H9 (cell line): Measurements from ENCODE around the gene PTK6. TPM values are rescaled to one million over a fixed set of nuclear protein-coding genes. Genes with fewer than 3 reads are reported as not detected.

Experiments
- DNase-seq: peaks from one replicate; pipeline ENCODE4 v3.0.0-alpha.2; 2017
- H2AFZ ChIP-seq: one replicate; pipeline ENCODE4 v1.6.1; 2013; ENCODE audit warnings: mild to moderate bottlenecking, low read length, control low read depth, moderate library complexity
- H2AK5ac ChIP-seq: 2 replicates; pipeline ENCODE4 v1.6.1; 2013; ENCODE audit warnings: low read length, control low read depth, mixed read lengths; ENCODE audit not compliant: insufficient read length
- H2BK120ac ChIP-seq: one replicate; pipeline ENCODE4 v1.6.1; 2013; ENCODE audit warnings: low read depth, mild to moderate bottlenecking, low read length, control low read depth, inconsistent platforms; ENCODE audit not compliant: poor library complexity, severe bottlenecking
- H2BK12ac ChIP-seq: 2 replicates; pipeline ENCODE4 v1.6.1; 2013; ENCODE audit warnings: low read length, control low read depth, mixed read lengths, low read depth; ENCODE audit not compliant: insufficient read length
- H2BK15ac ChIP-seq: 2 replicates; pipeline ENCODE4 v1.6.1; 2013; ENCODE audit warnings: low read depth, low read length, control low read depth
- H2BK20ac ChIP-seq: one replicate; pipeline ENCODE4 v1.6.1; 2013; ENCODE audit warnings: low read depth, mild to moderate bottlenecking, low read length, control low read depth, inconsistent platforms; ENCODE audit not compliant: poor library complexity, severe bottlenecking
- H2BK5ac ChIP-seq: 2 replicates; pipeline ENCODE4 v1.6.1; 2013; ENCODE audit warnings: low read length, control low read depth, mixed read lengths; ENCODE audit not compliant: insufficient read length
- H3K14ac ChIP-seq: 2 replicates; pipeline ENCODE4 v1.6.1; 2013; ENCODE audit warnings: low read length, control low read depth; ENCODE audit not compliant: insufficient read depth
- H3K18ac ChIP-seq: 2 replicates; pipeline ENCODE4 v1.6.1; 2013; ENCODE audit warnings: low read depth, mild to moderate bottlenecking, mixed read lengths, low read length, control low read depth; ENCODE audit not compliant: insufficient read length
- H3K23ac ChIP-seq: 2 replicates; pipeline ENCODE4 v1.6.1; 2013; ENCODE audit warnings: low read length, control low read depth, mixed read lengths, low read depth; ENCODE audit not compliant: insufficient read length
- H3K23me2 ChIP-seq: 2 replicates; pipeline ENCODE4 v1.6.1; 2013; ENCODE audit warnings: low read depth, mild to moderate bottlenecking, mixed read lengths, low read length, control low read depth; ENCODE audit not compliant: insufficient read length, poor library complexity, severe bottlenecking
- H3K27ac ChIP-seq: 2 replicates; pipeline ENCODE4 v1.5.1; 2013; ENCODE audit warnings: low read length, control low read depth, mixed read lengths, low read depth; ENCODE audit not compliant: insufficient read length
- H3K27me3 ChIP-seq: 2 replicates; pipeline ENCODE4 v1.6.1; 2013; ENCODE audit warnings: low read length, control low read depth, inconsistent platforms; ENCODE audit not compliant: insufficient read depth
- H3K4ac ChIP-seq: 2 replicates; pipeline ENCODE4 v1.6.1; 2013; ENCODE audit warnings: low read depth, mild to moderate bottlenecking, control low read depth, inconsistent platforms, low read length, moderate library complexity
- H3K4me1 ChIP-seq: 2 replicates; pipeline ENCODE4 v1.6.1; 2013; ENCODE audit warnings: low read length, control low read depth, inconsistent platforms; ENCODE audit not compliant: insufficient read depth
- H3K4me2 ChIP-seq: 2 replicates; pipeline ENCODE4 v1.6.1; 2013; ENCODE audit warnings: low read length, control low read depth, mixed read lengths; ENCODE audit not compliant: insufficient read length, insufficient read depth
- H3K56ac ChIP-seq: 2 replicates; pipeline ENCODE4 v1.6.1; 2013; ENCODE audit warnings: low read depth, mild to moderate bottlenecking, mixed read lengths, low read length, control low read depth; ENCODE audit not compliant: insufficient read length
- H3K79me1 ChIP-seq: 2 replicates; pipeline ENCODE4 v1.6.1; 2013; ENCODE audit warnings: low read depth, mild to moderate bottlenecking, moderate library complexity, low read length, control low read depth, inconsistent platforms; ENCODE audit not compliant: insufficient read depth, poor library complexity, severe bottlenecking
- H3K79me2 ChIP-seq: 2 replicates; pipeline ENCODE4 v1.6.1; 2013; ENCODE audit warnings: low read length, control low read depth, inconsistent platforms; ENCODE audit not compliant: insufficient read depth
- H3K9ac ChIP-seq: 2 replicates; pipeline ENCODE4 v1.6.1; 2013; ENCODE audit warnings: low read length, control low read depth, mixed read lengths; ENCODE audit not compliant: insufficient read length; ENCODE audit errors: extremely low read depth
- H3K9me3 ChIP-seq: one replicate; pipeline ENCODE4 v1.6.1; 2013; ENCODE audit warnings: low read depth, low read length, inconsistent platforms; ENCODE audit not compliant: control insufficient read depth
- H3T11ph ChIP-seq: one replicate; pipeline ENCODE4 v1.6.1; 2013; ENCODE audit warnings: mild to moderate bottlenecking, low read length, control low read depth, inconsistent platforms
- H4K20me1 ChIP-seq: one replicate; pipeline ENCODE4 v1.6.1; 2013; ENCODE audit not compliant: control insufficient read depth, insufficient read length, insufficient read depth
- H4K5ac ChIP-seq: 2 replicates; pipeline ENCODE4 v1.6.1; 2013; ENCODE audit warnings: low read depth, mild to moderate bottlenecking, mixed read lengths, low read length, control low read depth; ENCODE audit not compliant: insufficient read length
- H4K8ac ChIP-seq: replicated peaks from 2 replicates; pipeline ENCODE4 v1.6.1; 2013; ENCODE audit warnings: low read length, control low read depth, mixed read lengths, low read depth; ENCODE audit not compliant: insufficient read length
- H4K91ac ChIP-seq: 2 replicates; pipeline ENCODE4 v1.6.1; 2013; ENCODE audit warnings: low read depth, mild to moderate bottlenecking, moderate library complexity, mixed read lengths, low read length, control low read depth; ENCODE audit not compliant: insufficient read length
- H3K27ac Mint-ChIP-seq, 3 experiments: 2 replicates in 2 of 3; 3 replicates in 1 of 3; pipeline ENCODE4 v1.8.0; 2020 to 2021; ENCODE audit warnings: mixed read lengths in 3 of 3, mild to moderate bottlenecking in 1 of 3, moderate library complexity in 1 of 3
- H3K27me3 Mint-ChIP-seq: 2 replicates; pipeline ENCODE4 v1.8.0; 2021; ENCODE audit warnings: low read depth, mild to moderate bottlenecking, moderate library complexity, mixed read lengths
- H3K36me3 Mint-ChIP-seq, 3 experiments: 2 replicates in 2 of 3; 3 replicates in 1 of 3; pipeline ENCODE4 v1.8.0; 2020 to 2021; ENCODE audit warnings: low read depth in 3 of 3, mixed read lengths in 3 of 3; ENCODE audit not compliant: insufficient read depth in 1 of 3
- H3K4me1 Mint-ChIP-seq, 2 experiments: 2 replicates each; pipeline ENCODE4 v1.8.0; 2020; ENCODE audit warnings: mixed read lengths in 2 of 2
- H3K4me3 Mint-ChIP-seq, 2 experiments: 2 replicates in 1 of 2; 3 replicates in 1 of 2; pipeline ENCODE4 v1.8.0; 2020 to 2021; ENCODE audit warnings: mild to moderate bottlenecking in 2 of 2, mixed read lengths in 2 of 2, moderate library complexity in 1 of 2
- H3K9me3 Mint-ChIP-seq, 2 experiments: 2 replicates in 1 of 2; 3 replicates in 1 of 2; pipeline ENCODE4 v1.8.0; 2020; ENCODE audit warnings: mild to moderate bottlenecking in 2 of 2, mixed read lengths in 2 of 2, moderate library complexity in 1 of 2
- CTCF ChIP-seq: fragments of 200-600 bp; sonication (generic); conservative IDR thresholded peaks from 3 replicates; pipeline ENCODE4 v1.8.0; 2021; ENCODE audit warnings: antibody characterized with exemption, mild to moderate bottlenecking
- WGBS: extraction: QIAGEN DNeasy Blood & Tissue Kit; methylation state at CpG from one replicate; pipeline ENCODE4 v1.1.7; 2013; ENCODE audit warnings: missing lambda C conversion rate, low lambda C conversion rate, mixed read lengths; ENCODE audit not compliant: insufficient read length; ENCODE audit errors: extremely low coverage; 5-methylcytosine and 5-hydroxymethylcytosine counted together
- total RNA-seq: library from RNA; stranded (reverse); gene quantifications from 2 replicates; pipeline ENCODE4 v1.2.1, GENCODE V29; 2021

The PTK6 gene
- total RNA-seq, 1 experiment from 2014 or later, result 0.46 TPM

- Mint-ChIP-seq H3K27ac (no peak overlapping the region), H3K27me3 (peaks cover 51% of the 10 kb centered on the region), H3K4me1 (peaks cover 5 to 10% of the 10 kb centered on the region in 2 experiments), H3K4me3 (peak overlapping the region; percentile 44 to 72; a peak in 3 of 5 replicates), H3K9me3 (peaks cover 3 to 15% of the 10 kb centered on the region in 2 experiments), H3K36me3 (peaks cover 12 to 21% (median 17%) of the 10 kb centered on the region in 3 experiments)
- no peaks in the 10 kb centered on the region for H3K79me2 ChIP-seq
- no peak overlapping the region for H3K4ac ChIP-seq
- H3T11ph ChIP-seq, result no peak overlapping the region
- no peak overlapping the region for H2BK120ac ChIP-seq
- no peak overlapping the region for H2BK12ac ChIP-seq
- no peak overlapping the region for H4K8ac ChIP-seq
- H2BK15ac ChIP-seq, result no peak overlapping the region
- no peaks in the 10 kb centered on the region for H3K9me3 ChIP-seq
- H3K79me1 ChIP-seq, result no peaks in the 10 kb centered on the region
- no peak overlapping the region for H4K5ac ChIP-seq
- no peak overlapping the region for H3K18ac ChIP-seq
- H3K23me2 ChIP-seq, result no peaks in the 10 kb centered on the region
- TF ChIP-seq CTCF, result no peak
- DNase-seq, result no peak
- no peak overlapping the region for H3K23ac ChIP-seq
- H3K9ac ChIP-seq, result no peak overlapping the region
- H3K27ac ChIP-seq, result no peak overlapping the region
- no CpG with 5 or more reads among the region's 40 CpGs for WGBS
- no peaks in the 10 kb centered on the region for H3K4me1 ChIP-seq
- no peak overlapping the region for H2BK20ac ChIP-seq
- H3K14ac ChIP-seq, result no peak overlapping the region
- H4K20me1 ChIP-seq, result no peaks in the 10 kb centered on the region
- no peak overlapping the region for H4K91ac ChIP-seq
- H2AK5ac ChIP-seq, result no peak overlapping the region
- no peak overlapping the region for H3K4me2 ChIP-seq
- H3K56ac ChIP-seq, result no peak overlapping the region
- no peak overlapping the region for H2AFZ ChIP-seq
- H2BK5ac ChIP-seq, result no peak overlapping the region
- no peaks in the 10 kb centered on the region; the same call in 1 of the 2 replicates for H3K27me3 ChIP-seq
These were observed 49.4 kb downstream of the PTK6 start for GRCh38 chr20:63487781-63488241.
